Mesodermal cell (in vitro differentiated cells): ENCODE measurements around the gene NQO2.
"Not testable (repeated sequence)": the region's sequence is repeated elsewhere in the genome, so short reads cannot be mapped to it uniquely, and the experiment has no call there.

ENCODE experiments used
- H3K27ac ChIP-seq: 2 replicates; pipeline ENCODE4 v1.7.0; 2013; ENCODE audit warnings: mild to moderate bottlenecking, low read depth, low read length, moderate library complexity; ENCODE audit not compliant: severe bottlenecking
- H3K36me3 ChIP-seq: 2 replicates; pipeline ENCODE4 v1.7.1; 2013; ENCODE audit warnings: mild to moderate bottlenecking, low read length, moderate library complexity; ENCODE audit not compliant: control insufficient read depth, insufficient read depth
- H3K4me1 ChIP-seq: one replicate; pipeline ENCODE4 v1.7.1; 2013; ENCODE audit warnings: mild to moderate bottlenecking, low read length; ENCODE audit not compliant: insufficient read depth, control insufficient read depth, poor library complexity, severe bottlenecking
- H3K4me3 ChIP-seq: 2 replicates; pipeline ENCODE4 v1.7.0; 2013; ENCODE audit warnings: low read length, control low read depth, mild to moderate bottlenecking; ENCODE audit not compliant: insufficient read depth, poor library complexity, severe bottlenecking; ENCODE audit errors: extremely low read depth
- H3K9me3 ChIP-seq: 2 replicates; pipeline ENCODE4 v1.7.1; 2013; ENCODE audit warnings: mild to moderate bottlenecking, low read length, moderate library complexity; ENCODE audit not compliant: control insufficient read depth
- WGBS, 2 experiments: methylation state at CpG; one replicate each; pipeline ENCODE4 v1.1.5; 2013; ENCODE audit warnings: missing lambda C conversion rate in 2 of 2; ENCODE audit not compliant: insufficient coverage in 2 of 2; 5-methylcytosine and 5-hydroxymethylcytosine counted together

Gene NQO2

DNA sequence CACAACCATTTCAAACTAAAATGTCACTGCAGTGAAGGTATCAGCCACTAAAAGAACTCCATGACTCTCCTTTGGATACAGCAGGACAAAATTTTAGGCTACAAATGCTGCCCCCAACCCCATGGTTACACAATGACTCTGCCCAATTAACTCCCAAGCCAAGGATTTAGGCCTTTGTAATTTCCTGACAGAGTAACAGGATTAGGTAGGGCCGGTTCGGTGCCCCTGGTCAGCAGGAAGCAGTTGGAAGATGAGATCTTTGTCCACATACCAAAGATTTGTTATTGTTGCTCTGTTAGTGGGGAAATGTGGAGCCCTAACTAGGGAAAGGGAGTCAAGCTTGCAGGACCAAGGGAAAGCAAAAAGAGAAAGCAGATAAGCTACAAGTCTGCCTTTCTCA, 41.9 kb downstream of the NQO2 start:
- Histone ChIP-seq H3K27ac (peak overlapping the region; percentile 33), H3K36me3 (no peaks in the 10 kb centered on the region), H3K4me1 (no peaks in the 10 kb centered on the region), H3K4me3 (no peak overlapping the region), H3K9me3 (no peaks in the 10 kb centered on the region)
- WGBS, 2 experiments, result 25 to 67% methylated on average over 2 of the region's 2 CpGs

DNA sequence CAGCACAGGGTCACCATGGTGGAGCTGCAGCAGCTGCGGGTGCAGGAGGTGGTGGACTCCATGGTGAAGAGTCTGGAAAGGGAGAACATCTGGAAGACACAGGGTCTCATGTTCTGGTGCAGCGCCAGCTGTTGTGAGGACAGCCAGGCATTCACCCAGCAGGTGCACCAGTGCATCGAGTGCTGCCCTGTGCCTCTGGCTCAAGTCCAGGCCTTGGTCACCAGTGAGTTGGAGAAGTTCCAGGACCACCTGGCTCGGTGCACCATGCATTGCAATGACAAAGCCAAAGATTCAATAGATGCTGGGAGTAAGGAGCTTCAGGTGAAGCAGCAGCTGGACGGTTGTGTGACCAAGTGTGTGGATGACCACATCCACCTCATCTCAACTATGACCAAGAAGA, 45.7 kb downstream of the NQO2 start:
- H3K36me3 ChIP-seq, result no peaks in the 10 kb centered on the region
- no peaks in the 10 kb centered on the region for H3K4me1 ChIP-seq
- H3K9me3 ChIP-seq, result no peaks in the 10 kb centered on the region
- 85 to 91% methylated on average over 4 of the region's 5 CpGs for WGBS, 2 experiments
- H3K4me3 ChIP-seq, result no peak overlapping the region
- H3K27ac ChIP-seq, result no peak overlapping the region

DNA sequence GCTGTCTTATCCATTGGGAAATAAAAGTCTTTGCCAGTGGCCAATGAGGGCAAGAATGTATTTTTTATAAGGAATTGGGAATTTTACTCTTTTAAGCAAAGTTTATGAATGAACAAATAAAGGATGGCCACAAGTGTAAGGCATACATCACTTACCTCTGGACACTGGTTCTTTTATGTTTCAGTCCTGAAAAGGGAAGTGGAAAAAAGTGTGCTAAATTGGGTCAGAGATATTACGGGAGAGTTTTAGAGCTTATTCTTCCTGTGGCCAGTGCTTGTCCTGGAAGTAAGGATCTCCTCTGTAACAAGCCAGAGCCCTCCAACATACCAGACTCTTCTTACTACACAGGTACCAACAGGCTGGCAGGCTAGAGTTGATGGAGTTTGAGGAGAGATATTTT, 46.1 kb downstream of the NQO2 start:
- H3K27ac ChIP-seq, result no peak overlapping the region
- no CpG with 5 or more reads among the region's 1 CpG for WGBS, 2 experiments
- no peaks in the 10 kb centered on the region for H3K9me3 ChIP-seq
- no peaks in the 10 kb centered on the region for H3K4me1 ChIP-seq
- H3K36me3 ChIP-seq, result no peaks in the 10 kb centered on the region
- H3K4me3 ChIP-seq, result no peak overlapping the region

GRCh38 chr6:3046295-3046694, 46.6 kb downstream of the NQO2 start:
- Histone ChIP-seq H3K27ac (no peak overlapping the region), H3K4me1 (no peaks in the 10 kb centered on the region), H3K36me3 (no peaks in the 10 kb centered on the region), H3K4me3 (no peak overlapping the region), H3K9me3 (no peaks in the 10 kb centered on the region)
- 82 to 89% methylated on average over 2 to 3 of the region's 3 CpGs for WGBS, 2 experiments

GRCh38 chr6:3048009-3048408, 48.3 kb downstream of the NQO2 start:
- H3K4me1 ChIP-seq, H3K27ac ChIP-seq, H3K4me3 ChIP-seq, H3K9me3 ChIP-seq, H3K36me3 ChIP-seq: not testable (repeated sequence)
- WGBS, 2 experiments, result 98 to 100% methylated on average over 4 of the region's 4 CpGs

DNA sequence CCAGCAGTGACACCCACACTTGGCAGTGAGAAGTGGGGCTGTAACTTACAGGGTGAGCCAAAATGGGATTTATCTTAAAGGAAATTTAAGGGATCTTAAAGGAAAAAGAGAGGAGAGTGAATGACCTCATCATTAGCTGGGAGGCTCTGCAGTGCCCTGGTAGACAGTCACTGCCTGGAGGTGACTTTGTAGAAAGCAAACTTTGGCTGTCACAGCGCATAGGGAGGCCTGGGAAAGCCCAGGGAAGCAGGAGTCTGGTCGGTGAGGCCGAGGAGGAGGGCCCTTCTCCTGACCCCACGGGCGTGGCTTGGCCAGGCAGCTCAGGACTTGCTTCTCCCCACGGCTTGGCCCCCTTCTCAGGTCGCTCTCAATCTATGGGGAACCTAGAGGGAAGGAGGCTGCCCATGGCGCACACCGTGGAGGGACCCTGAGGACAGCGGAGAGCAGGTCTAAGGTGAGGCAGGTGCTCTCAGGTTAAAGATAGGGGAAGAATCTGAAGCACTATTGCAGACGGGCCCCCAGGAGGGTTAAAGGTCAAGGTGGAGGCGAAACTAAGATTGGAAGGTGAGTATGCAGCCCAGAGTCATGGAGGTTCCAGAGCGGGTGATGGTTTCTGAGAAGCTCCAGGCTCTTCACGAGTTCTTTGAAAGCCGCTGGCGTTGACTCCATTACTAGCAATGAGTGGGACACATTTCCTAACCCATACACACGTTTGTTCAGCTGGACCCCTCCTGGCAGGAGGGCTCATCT, 53.0 kb downstream of the NQO2 start:
- Histone ChIP-seq H3K36me3 (no peaks in the 10 kb centered on the region), H3K4me3 (no peak overlapping the region), H3K27ac (no peak overlapping the region), H3K4me1 (peaks cover 5% of the 10 kb centered on the region), H3K9me3 (no peaks in the 10 kb centered on the region)
- WGBS, 2 experiments, result 85% methylated on average over 14 to 17 of the region's 17 CpGs

DNA sequence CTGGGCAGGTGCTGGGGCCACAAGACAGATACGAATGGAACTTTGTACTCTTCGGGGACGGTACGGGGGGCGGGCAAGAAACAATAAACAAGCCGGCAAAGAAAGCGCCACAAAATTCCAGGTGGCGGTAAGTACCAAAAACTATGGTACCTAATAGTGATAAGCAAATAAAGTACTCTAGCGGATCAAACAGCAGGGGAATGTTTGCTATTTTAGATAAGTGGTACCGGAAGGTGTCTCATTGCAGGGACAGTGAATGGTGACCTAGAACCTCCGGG, 53.5 kb downstream of the NQO2 start:
- Histone ChIP-seq H3K36me3 (no peaks in the 10 kb centered on the region), H3K27ac (no peak overlapping the region), H3K9me3 (no peaks in the 10 kb centered on the region), H3K4me1 (peaks cover 5% of the 10 kb centered on the region), H3K4me3 (peak overlapping the region; percentile 23)
- WGBS, 2 experiments, result 81 to 84% methylated on average over 9 to 10 of the region's 11 CpGs

- H3K4me1 ChIP-seq, H3K36me3 ChIP-seq, H3K9me3 ChIP-seq, H3K27ac ChIP-seq: not testable (repeated sequence)
- WGBS, 2 experiments, result 24 to 26% methylated on average over 19 to 24 of the region's 27 CpGs
- H3K4me3 ChIP-seq, result peak overlapping the region; percentile 23
These were observed 54.8 kb downstream of the NQO2 start for GRCh38 chr6:3054229-3055157.

GRCh38 chr6:3055158-3055499, 55.4 kb downstream of the NQO2 start:
- H3K4me1 ChIP-seq, H3K4me3 ChIP-seq, H3K36me3 ChIP-seq, H3K9me3 ChIP-seq, H3K27ac ChIP-seq: not testable (repeated sequence)
- no CpG with 5 or more reads among the region's 3 CpGs for WGBS, 2 experiments

DNA sequence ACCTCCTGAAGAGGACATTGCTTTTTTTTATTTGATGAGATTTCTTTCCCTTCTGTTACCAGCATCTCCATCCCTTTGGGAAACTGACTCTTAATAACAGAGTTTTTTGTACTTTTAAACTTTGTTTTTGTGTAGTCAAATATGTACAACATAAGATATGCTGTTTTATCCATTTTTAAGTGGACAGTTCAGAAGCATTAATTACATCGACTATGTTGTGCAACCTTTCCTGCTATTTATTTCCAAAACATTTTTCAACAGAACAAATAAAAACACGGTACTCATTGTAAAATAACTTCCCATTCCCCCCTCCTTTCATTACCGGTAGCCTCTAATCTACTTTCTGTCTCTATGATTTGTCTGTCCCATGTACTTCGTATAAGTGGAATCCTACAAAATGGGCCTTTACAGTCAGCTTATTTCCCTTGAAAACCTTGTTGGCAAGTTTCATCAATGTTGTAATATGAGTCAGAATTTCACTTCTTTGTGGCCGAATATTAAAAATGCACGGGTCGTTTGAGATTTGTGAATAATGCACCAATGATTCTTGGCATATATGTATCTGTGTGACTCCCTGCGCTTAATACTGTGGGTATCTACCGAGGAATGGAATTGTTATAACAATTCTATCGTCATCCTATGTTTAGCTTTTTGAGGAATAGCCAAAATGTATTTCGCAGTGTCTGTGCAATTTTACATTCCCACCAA, 57.5 kb downstream of the NQO2 start:
- H3K36me3 ChIP-seq, result no peaks in the 10 kb centered on the region
- 90 to 95% methylated on average over 10 to 11 of the region's 11 CpGs for WGBS, 2 experiments
- H3K4me3 ChIP-seq, result no peak overlapping the region

More for the DNA sequence above, 57.5 kb downstream of the NQO2 start:
- peaks cover 5% of the 10 kb centered on the region for H3K4me1 ChIP-seq
- no peak overlapping the region for H3K27ac ChIP-seq
- H3K9me3 ChIP-seq, result no peaks in the 10 kb centered on the region
